ENCODE measurements around the gene SYT6. TPM values are rescaled to one million over a fixed set of nuclear protein-coding genes. Genes with fewer than 3 reads are reported as not detected.

Gene SYT6
- total and polyA plus RNA-seq, 7 donors, result 0.03 to 0.81 (median 0.34) TPM

GRCh38 chr1:114092186-114093062 lies 61.2 kb downstream of the SYT6 start:
- H3K9me3 ChIP-seq, result no peaks in the 10 kb centered on the region
- no peak for TF ChIP-seq CTCF (IDR thresholded peaks at IDR 0.05)
- H3K27me3 ChIP-seq (ENCODE audit: insufficient read depth in 3 of 3, low read length in 2 of 3), result peaks cover 0 to 2% (median 0%) of the 10 kb centered on the region in 3 donors
- intact Hi-C loops (cut with DNase I), result no loop called here
- H3K27ac ChIP-seq, result no peak overlapping the region
- DNase-seq (no peak), ATAC-seq (no peak)
- WGBS, 3 donors, result 45 to 67% (median 54%) methylated on average over 3 of the region's 3 CpGs
- no peak overlapping the region for H3K4me3 ChIP-seq
- H3K36me3 ChIP-seq (ENCODE audit: insufficient read depth in 1 of 2, low read depth in 1 of 2), result no peaks in the 10 kb centered on the region
- H3K4me1 ChIP-seq, result peaks cover 14% of the 10 kb centered on the region

GRCh38 chr1:114091711-114092110 lies 62.0 kb downstream of the SYT6 start:
- 78 to 84% (median 83%) methylated on average over 10 of the region's 10 CpGs for WGBS, 3 donors
- H3K4me3 ChIP-seq, result no peak overlapping the region
- DNase-seq (no peak), ATAC-seq (no peak)
- H3K36me3 ChIP-seq (ENCODE audit: insufficient read depth in 1 of 2, low read depth in 1 of 2), result no peaks in the 10 kb centered on the region
- no peak for TF ChIP-seq CTCF (IDR thresholded peaks at IDR 0.05)
- no peak overlapping the region for H3K27ac ChIP-seq
- H3K4me1 ChIP-seq, result peaks cover 8% of the 10 kb centered on the region
- H3K27me3 ChIP-seq (ENCODE audit: insufficient read depth in 3 of 3, low read length in 2 of 3), result peaks cover 0 to 2% (median 0%) of the 10 kb centered on the region in 3 donors
- no peaks in the 10 kb centered on the region for H3K9me3 ChIP-seq
- intact Hi-C loops (cut with DNase I), result no loop called here

- intact Hi-C loops (cut with DNase I), result no loop called here
- H3K9me3 ChIP-seq, result no peaks in the 10 kb centered on the region
- WGBS, 3 donors, result 88 to 90% (median 89%) methylated on average over 11 of the region's 11 CpGs
- H3K27me3 ChIP-seq (ENCODE audit: insufficient read depth in 3 of 3, low read length in 2 of 3), result peaks cover 0 to 2% (median 0%) of the 10 kb centered on the region in 3 donors
- no peak overlapping the region for H3K27ac ChIP-seq
- ATAC-seq, result no peak
- DNase-seq, result no peak
- H3K4me1 ChIP-seq, result peaks cover 8% of the 10 kb centered on the region
- no peak overlapping the region for H3K4me3 ChIP-seq
- no peak for TF ChIP-seq CTCF (IDR thresholded peaks at IDR 0.05)
- H3K36me3 ChIP-seq (ENCODE audit: insufficient read depth in 1 of 2, low read depth in 1 of 2), result no peaks in the 10 kb centered on the region
Measured at GRCh38 chr1:114090738-114091505, 62.7 kb downstream of the SYT6 start.

- no peak for TF ChIP-seq CTCF (IDR thresholded peaks at IDR 0.05)
- Histone ChIP-seq H3K9me3 (no peaks in the 10 kb centered on the region), H3K36me3 (ENCODE audit: insufficient read depth in 1 of 2, low read depth in 1 of 2) (no peaks in the 10 kb centered on the region), H3K4me1 (peaks cover 7% of the 10 kb centered on the region), H3K27ac (no peak overlapping the region), H3K27me3 (ENCODE audit: insufficient read depth in 3 of 3, low read length in 2 of 3) (peaks cover 0 to 2% (median 0%) of the 10 kb centered on the region in 3 donors), H3K4me3 (no peak overlapping the region)
- ATAC-seq, result no peak
- intact Hi-C loops (cut with DNase I), result no loop called here
- WGBS, 3 donors, result 86 to 91% (median 91%) methylated on average over 4 of the region's 4 CpGs
- DNase-seq, result no peak
Measured at GRCh38 chr1:114089502-114090138, 64.0 kb downstream of the SYT6 start.
